ENCODE data around the gene GVQW3.

- TF ChIP-seq CTCF (conservative IDR thresholded peaks at IDR 0.05; ENCODE audit: low read depth, low read length) (no peak), EZH2 (IDR thresholded peaks at IDR 0.05; ENCODE audit: borderline replicate concordance, low read depth, low read length, poor library complexity, severe bottlenecking) (no peak)
These were observed 46.2 kb upstream of the GVQW3 start for GRCh38 chr11:76334826-76335389.
